SK-N-DZ (cell line): ENCODE data around the gene PRPS2. TPM values are rescaled to one million over a fixed set of nuclear protein-coding genes. Genes with fewer than 3 reads are reported as not detected.

Experiments used
- DNase-seq: peaks from one replicate; pipeline ENCODE4 v3.0.0-alpha.2; 2015; ENCODE audit warnings: low spot score
- polyA plus RNA-seq, 2 experiments: library from polyadenylated mRNA; depleted of rRNA; stranded (reverse); fragments of >200 nt; gene quantifications; 2 replicates each; pipeline ENCODE4 v1.2.3, GENCODE V29; 2014

The PRPS2 gene
- polyA plus RNA-seq (2014; cell fraction: cytosol; rRNA removed), result 38.3 and 39.6 TPM in 2 replicates
- 21.3 and 26.7 TPM in 2 replicates for polyA plus RNA-seq (2014; cell fraction: nucleus; rRNA removed)

GRCh38 chrX:12791257-12792228, at the start of gene PRPS2:
Gene PRPS2, plus strand, starts transcription at chrX:12791412. Its CDS starts 86 bp downstream, at chrX:12791498.
- peak; percentile 70 for DNase-seq

GRCh38 chrX:12741416-12741815, 49.8 kb upstream of the PRPS2 start:
- DNase-seq, result no peak

DNA sequence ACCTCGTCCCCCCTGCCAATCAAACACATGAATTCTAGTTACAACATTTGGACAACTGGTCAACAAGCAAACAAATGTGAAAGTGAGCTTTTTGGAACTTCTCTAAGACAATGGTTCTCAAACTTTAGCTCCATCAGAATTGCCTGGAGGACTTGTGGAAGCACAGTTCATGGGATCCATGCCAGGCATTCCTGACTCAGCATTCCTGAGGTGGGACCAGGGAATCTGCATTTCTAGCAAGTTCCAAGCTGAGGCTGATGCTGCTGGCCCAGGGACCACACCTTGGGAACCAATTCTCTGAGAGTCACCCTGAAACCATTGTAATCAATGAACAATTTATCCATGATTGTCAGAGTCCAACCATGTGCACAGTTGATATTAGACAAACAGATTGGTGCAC, 43.8 kb upstream of the PRPS2 start:
- DNase-seq, result no peak

GRCh38 chrX:12751887-12752286, 39.3 kb upstream of the PRPS2 start:
- no peak for DNase-seq

- no peak for DNase-seq
Observed at GRCh38 chrX:12753366-12753765, 37.8 kb upstream of the PRPS2 start.

DNA sequence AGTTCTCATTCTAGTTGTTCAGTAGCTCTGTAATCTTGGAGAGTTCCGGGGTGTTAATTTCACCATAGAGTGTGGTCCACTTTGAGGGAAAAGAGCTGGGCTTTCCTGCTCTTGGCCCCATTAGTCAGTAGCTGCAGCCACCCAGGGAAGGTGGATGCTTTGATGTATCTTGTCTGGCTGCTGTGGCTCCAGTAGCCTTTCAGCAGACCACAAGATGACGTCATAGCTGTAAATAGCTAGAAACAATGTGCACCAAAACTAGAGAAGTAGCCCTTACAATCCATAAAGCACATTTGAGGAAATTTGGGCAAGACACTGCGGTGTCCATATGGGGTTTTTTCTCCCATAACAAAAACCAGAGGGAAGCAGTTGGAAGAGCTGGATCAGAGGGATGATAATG, 32.9 kb upstream of the PRPS2 start:
- DNase-seq, result no peak

GRCh38 chrX:12767856-12768255, 23.4 kb upstream of the PRPS2 start:
- DNase-seq, result no peak

DNA sequence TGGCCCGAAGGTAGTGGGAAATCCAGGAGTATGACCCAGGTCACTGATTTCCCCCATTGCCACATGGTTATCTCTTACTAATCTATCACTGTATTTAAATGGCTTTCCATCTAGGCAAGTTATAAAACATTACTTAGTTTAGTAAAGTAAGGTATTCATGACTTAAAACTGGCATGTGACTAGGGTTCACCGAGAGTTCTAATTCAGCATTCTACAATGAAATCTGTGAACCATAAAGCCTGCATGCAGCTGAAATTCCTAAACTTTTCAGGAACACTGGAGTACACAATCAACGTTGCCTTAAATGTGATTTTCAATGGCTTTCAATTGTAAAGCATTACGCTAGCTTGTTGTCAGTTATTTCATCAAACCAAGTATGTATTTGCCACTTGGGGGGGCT, 22.7 kb upstream of the PRPS2 start:
- no peak for DNase-seq

- peak; percentile 2 for DNase-seq
Observed at GRCh38 chrX:12770440-12770839, 20.8 kb upstream of the PRPS2 start.

- no peak for DNase-seq
Observed at GRCh38 chrX:12771445-12772069, 19.7 kb upstream of the PRPS2 start.

DNA sequence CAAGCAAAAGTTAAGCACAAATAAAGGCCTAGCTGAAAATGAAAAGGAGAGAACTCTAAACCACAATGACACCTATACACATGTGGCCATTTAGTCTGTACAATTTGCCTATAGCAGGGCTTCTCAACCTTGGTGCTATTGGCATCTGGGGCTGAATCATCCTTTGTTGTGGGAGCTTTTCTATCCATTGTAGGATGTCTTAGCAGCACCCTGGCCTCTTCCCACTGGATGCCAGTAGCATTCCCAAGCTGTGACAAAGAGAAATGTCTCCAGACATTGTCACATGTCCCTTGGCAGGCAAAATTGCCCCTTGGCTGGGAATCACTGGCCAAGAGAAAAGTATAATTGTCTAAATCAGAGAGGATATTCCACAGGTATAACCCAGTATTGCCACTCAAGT, 13.5 kb upstream of the PRPS2 start:
- no peak for DNase-seq

DNA sequence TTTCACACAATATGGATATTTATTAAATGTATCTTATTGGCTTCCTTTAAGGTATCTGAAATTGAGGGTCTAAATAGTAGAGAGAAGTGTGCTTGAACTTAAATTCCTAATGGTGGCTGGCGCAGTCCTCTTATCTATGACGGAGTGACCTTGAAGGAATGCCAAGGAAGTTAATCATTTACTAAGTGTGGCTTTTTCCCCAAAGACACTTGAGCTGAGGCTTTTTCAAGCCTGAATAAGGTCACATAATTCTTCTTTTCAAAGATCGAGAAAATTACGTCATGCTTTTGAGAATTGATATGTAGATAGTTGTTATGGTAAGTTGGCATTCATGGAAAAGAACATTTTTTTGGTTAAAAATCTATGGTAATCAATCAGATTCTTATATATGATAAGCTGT, 11.7 kb upstream of the PRPS2 start:
- no peak for DNase-seq

GRCh38 chrX:12788645-12789044, 2.6 kb upstream of the PRPS2 start:
- no peak for DNase-seq

- DNase-seq, result no peak
Observed at GRCh38 chrX:12789976-12790375, 1.2 kb upstream of the PRPS2 start.

- no peak for DNase-seq
Observed at GRCh38 chrX:12790885-12791256, 341 bp upstream of the PRPS2 start.

- no peak for DNase-seq
Observed at GRCh38 chrX:12792711-12793110, 1.5 kb downstream of the PRPS2 start.

GRCh38 chrX:12794654-12795053, 3.4 kb downstream of the PRPS2 start:
- DNase-seq, result no peak

DNA sequence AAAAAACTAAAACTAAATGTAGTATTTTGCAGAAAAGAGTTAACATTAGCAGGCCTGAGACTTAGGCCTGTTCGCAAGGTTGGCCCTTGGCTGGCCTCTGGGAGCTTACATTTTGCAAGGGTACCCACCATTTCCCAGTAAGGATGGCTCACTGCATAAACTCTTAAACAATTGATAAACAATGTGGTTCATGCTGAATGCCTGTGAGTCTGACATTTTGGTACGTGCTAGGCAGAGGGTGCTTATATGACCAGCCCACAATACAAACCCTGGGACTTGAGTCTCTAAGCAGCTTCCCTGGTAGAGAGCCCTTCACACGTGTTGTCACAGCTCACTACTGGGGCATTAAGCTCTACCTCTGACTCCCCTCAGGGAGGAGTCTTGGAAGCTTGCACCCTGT, 7.4 kb downstream of the PRPS2 start:
- no peak for DNase-seq

- no peak for DNase-seq
Observed at GRCh38 chrX:12799118-12799517, 7.9 kb downstream of the PRPS2 start.

DNA sequence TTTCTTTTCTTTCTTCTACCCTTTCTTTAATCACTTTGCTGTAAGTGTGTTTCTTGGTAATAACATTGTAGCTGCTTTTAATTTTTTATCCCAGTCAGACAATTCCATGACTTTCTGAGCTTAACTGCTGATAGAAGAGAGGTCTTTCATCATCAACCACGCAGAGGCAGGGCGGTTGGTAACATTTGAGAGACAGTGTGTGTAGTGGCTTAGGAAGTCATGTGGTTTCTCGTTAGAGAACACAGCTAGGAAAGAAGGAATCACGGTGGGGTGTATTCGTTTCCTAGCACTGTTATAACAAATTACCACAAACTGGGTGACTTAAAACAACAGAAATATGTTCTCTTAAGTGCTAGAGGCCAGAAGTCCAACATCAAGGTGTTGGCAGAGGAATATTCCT, 11.5 kb downstream of the PRPS2 start:
- DNase-seq, result no peak

GRCh38 chrX:12804655-12805054, 13.4 kb downstream of the PRPS2 start:
- no peak for DNase-seq

- no peak for DNase-seq
Observed at GRCh38 chrX:12805333-12805732, 14.1 kb downstream of the PRPS2 start.

GRCh38 chrX:12811658-12812057, 20.4 kb downstream of the PRPS2 start:
- no peak for DNase-seq
